Measurements from ENCODE around the gene FOXP2.
"Not testable (repeated sequence)": the region's sequence is repeated elsewhere in the genome, so short reads cannot be mapped to it uniquely, and the experiment has no call there.

The FOXP2 gene

GRCh38 chr7:114588506-114588905, 173.9 kb downstream of the FOXP2 start:
- DNase-seq (ENCODE audit: low read depth in 2 of 2): no peak

DNA sequence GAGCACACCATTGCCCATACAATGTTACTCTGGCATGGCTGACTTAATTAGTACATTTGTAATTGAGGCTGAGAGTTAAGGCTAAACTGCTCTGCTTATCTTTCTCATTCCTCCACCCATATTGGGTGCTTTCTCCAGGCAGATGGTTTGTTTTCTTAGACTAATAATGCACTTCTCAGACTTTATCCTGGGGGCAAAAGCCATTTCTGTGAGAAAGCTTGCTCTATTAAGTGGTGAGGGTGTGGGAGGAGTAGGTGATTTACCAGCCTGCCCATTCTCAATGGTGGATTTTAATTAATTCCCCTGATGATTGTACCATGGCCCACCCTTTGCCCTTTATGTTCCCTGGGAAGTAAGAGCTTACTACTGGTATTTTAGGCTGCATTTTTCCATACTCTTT, 174.8 kb downstream of the FOXP2 start:
- DNase-seq (ENCODE audit: low read depth in 2 of 2): no peak

GRCh38 chr7:114590298-114590697, 175.7 kb downstream of the FOXP2 start:
- DNase-seq (ENCODE audit: low read depth in 2 of 2): no peak

DNA sequence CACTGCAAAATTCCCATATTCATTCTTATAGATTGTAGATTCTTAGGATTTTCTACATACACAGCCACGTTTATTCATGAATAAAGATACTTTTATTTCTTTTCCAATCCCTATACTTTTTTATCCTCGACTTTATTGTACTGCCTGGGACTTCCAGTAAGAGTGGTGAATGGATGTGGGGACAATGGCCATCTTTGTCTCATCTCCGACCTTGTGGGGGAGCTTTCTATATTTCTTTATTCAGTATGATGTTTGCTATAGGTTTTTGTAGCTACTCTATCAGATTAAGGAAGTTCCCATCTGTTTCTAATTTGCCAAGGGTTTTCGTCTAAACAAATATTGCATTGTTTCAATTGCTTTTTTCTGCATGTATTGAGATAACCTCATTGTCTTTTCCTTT, 184.3 kb downstream of the FOXP2 start:
- DNase-seq (ENCODE audit: low read depth in 2 of 2): no peak

DNA sequence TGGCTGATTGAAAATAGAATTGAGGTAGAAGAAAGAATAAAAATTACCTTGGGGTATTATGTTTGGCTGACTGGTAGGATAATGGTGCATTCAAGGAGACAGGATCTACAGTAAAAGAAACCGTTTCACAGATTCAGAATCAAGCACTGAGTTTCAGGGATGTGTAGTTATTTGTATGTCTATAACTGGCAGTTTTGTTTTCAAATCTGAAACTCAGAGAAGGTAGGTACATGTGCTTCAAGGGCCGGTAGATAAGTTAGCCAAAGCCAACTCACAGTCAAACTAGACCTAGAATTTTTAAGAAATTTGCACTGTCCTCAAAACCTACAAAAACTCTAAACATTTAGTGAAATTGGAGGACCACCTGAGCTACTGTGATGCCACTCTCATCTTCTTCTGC, 191.5 kb downstream of the FOXP2 start:
- DNase-seq (ENCODE audit: low read depth in 2 of 2): no peak

DNA sequence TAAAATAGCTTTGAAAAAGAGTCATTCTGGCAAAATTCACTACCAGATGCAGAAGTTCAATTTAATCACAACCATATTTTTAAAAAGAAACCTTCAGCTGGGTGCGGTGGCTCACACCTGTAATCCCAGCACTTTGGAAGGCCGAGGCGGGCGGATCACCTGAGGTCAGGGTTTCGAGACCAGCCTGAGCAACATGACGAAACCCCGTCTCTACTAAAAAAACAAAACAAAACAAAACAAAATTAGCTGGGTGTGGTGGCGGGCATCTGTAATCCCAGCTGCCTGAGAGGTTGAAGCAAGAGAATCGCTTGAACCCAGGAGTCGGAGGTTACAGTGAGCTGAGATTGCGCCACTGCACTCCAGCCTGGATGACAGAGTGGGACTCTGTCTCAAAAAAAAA, 194.2 kb downstream of the FOXP2 start:
- DNase-seq (ENCODE audit: low read depth in 2 of 2): not testable (repeated sequence)

GRCh38 chr7:114620208-114620607, 205.6 kb downstream of the FOXP2 start:
- DNase-seq (ENCODE audit: low read depth in 2 of 2): no peak

- no peak for DNase-seq (ENCODE audit: low read depth in 2 of 2)
These were observed 207.6 kb downstream of the FOXP2 start for GRCh38 chr7:114622221-114622620.

DNA sequence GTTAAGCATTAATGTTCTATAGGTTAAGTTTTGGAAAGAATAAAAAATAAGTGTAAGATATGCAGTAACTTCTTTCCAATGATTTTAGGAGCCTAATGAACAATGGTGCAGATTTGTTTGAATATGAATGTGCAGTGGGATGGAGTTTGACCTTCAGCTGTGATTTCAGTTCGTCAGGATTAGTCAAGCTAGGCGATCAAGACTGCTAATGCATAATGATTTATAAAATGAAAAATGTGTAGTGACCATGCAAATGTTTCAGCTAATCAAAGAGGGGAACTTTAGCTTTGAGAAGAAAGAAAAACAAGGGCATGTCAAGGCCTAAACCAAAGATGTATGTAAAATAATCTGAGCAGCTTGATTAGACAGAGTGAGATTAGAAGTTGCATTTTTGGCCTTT, 208.5 kb downstream of the FOXP2 start:
- no peak for DNase-seq (ENCODE audit: low read depth in 2 of 2)

DNA sequence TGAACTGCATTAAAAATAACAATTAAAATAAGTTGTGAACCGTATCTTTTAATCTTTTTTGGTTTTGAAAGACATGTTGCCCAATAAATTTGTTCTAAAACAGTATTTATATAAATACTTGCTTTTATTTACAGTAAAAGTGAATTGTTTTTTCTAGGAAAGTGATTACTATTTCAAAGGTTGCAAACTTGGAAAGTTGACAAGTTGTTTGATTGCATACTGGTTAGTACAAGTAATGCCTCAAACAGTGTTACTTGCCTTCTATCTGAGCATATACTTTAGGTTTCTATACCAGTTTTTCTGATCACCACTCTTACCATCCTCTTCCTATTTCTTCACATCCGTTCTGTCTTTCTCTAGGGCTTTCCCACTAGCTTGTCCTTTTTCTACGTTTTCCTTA, 212.6 kb downstream of the FOXP2 start:
- no peak for DNase-seq (ENCODE audit: low read depth in 2 of 2)

- no peak for DNase-seq (ENCODE audit: low read depth in 2 of 2)
These were observed 213.7 kb downstream of the FOXP2 start for GRCh38 chr7:114628362-114628761.

DNA sequence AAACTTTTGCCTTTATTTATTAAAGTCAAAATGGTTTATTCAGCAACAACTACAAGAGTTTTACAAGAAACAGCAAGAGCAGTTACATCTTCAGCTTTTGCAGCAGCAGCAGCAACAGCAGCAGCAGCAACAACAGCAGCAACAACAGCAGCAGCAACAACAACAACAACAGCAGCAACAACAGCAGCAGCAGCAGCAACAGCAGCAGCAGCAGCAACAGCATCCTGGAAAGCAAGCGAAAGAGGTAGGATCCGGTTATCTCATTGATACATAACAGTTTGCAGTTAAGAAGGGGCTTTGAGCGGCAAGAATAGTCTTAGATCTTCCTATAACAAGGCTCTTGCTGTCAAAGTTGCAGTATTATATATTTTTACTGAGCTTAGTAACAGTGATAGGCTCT, 215.1 kb downstream of the FOXP2 start:
- DNase-seq (ENCODE audit: low read depth in 2 of 2): no peak

GRCh38 chr7:114630201-114630990, 215.8 kb downstream of the FOXP2 start:
- DNase-seq (ENCODE audit: low read depth in 2 of 2): no peak

- DNase-seq (ENCODE audit: low read depth in 2 of 2): no peak
These were observed 216.7 kb downstream of the FOXP2 start for GRCh38 chr7:114631249-114631822.

- no peak for DNase-seq (ENCODE audit: low read depth in 2 of 2)
These were observed 224.8 kb downstream of the FOXP2 start for GRCh38 chr7:114639451-114639850.

GRCh38 chr7:114644455-114644854, 229.8 kb downstream of the FOXP2 start:
- DNase-seq (ENCODE audit: low read depth in 2 of 2): no peak

DNA sequence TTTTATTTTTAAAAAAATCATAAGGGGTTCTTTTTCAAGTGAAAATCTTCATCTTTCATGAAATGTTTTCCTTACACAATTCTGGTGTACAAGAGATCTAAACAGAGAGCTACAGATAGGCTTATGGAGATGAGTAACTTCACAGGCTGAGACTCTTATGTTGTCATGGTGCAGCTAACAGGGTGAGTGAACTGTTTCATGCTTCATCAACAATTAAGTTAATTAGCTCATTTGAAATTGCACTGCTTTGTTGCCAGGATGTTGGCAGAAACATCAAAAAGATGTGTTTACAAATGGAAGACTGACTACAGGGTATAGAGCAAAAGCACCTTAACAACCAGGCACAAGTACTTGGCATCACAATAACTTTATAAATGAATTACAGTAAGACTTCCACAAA, 230.8 kb downstream of the FOXP2 start:
- DNase-seq (ENCODE audit: low read depth in 2 of 2): no peak

GRCh38 chr7:114647518-114647917, 232.9 kb downstream of the FOXP2 start:
- no peak for DNase-seq (ENCODE audit: low read depth in 2 of 2)

- no peak for DNase-seq (ENCODE audit: low read depth in 2 of 2)
These were observed 233.5 kb downstream of the FOXP2 start for GRCh38 chr7:114648117-114648516.

DNA sequence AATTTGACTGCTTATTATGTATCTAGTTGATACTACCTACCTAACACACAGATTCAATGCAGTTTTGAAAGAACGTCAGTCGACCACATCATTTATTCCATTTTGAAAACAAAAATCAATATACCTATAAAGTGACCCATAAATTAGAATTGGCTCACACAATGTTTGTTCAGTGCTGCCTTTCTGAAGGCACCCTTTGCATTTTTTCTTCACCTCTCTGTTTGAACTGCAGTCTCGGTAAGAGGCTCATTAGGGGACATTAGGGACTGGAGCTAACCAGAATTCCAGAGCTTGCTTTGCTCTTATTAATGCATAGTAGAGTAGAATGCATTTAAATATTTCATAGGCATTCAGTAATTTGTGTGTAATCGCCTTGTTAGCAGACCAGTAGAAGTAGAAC, 234.1 kb downstream of the FOXP2 start:
- no peak for DNase-seq (ENCODE audit: low read depth in 2 of 2)

DNA sequence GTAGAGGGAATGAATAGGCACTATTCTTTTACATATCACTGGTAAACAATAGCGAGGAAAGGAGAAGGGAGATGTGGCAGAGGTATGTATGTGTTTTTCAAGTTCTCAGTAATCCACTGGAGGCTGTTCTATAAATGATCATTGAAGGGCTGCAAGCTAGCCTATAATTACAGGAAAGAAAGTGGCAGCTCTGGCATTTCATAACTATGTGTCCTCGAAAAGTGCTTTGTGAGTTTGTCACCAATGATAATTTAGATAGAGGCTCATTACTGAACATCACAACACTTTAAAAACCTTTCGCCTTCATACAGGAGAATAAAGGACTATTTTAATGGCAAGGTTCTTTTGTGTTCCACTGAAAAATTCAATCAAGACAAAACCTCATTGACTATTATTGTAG, 235.1 kb downstream of the FOXP2 start:
- DNase-seq (ENCODE audit: low read depth in 2 of 2): no peak

DNA sequence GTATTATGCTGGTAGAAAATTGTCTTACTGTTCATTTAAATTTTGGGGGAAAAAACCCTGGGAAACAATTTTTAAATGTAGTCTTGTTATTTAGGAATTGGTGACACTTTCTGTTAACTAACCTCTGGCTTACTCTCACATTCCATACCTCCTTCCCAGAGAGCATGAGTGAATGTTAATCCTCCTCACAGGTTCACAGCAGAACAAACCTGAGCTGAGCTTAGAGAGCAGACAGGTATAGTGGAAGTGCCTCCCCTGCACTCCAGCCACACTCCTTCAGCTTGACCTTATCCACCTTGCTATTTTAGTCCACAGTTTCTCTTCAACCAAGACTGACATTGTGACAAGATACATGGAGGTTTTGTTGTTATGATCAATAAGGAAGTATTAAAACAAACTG, 235.9 kb downstream of the FOXP2 start:
- DNase-seq (ENCODE audit: low read depth in 2 of 2): no peak

DNA sequence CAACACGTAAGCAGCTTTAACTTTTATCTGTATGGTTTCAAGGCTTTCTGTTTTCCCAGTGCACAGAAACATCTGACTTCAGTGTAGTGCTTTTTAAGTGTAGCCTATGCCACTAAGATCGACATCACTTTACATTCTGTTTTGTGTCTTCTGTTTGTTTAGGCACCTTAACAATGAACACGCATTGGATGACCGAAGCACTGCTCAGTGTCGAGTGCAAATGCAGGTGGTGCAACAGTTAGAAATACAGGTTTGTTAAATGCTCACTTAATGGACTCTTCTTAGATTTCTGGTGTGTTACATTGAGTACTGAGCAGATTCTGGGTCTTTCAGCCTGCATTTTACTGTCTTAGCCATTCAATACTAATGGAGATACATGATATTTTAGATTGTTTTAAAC, 237.4 kb downstream of the FOXP2 start:
- no peak for DNase-seq (ENCODE audit: low read depth in 2 of 2)
